Measurements from ENCODE around the gene OR2W3.
A peak's percentile ranks its signal among the peaks of the same experiment; 100 is the strongest.

The OR2W3 gene

GRCh38 chr1:247895163-247895637, at the start of gene OR2W3:
Gene OR2W3 (plus strand): TSS chr1:247895587. CDS start chr1:247895587, 0 bp downstream.
- DNase-seq (ENCODE audit: insufficient read length, low spot score) (no peak), FAIRE-seq (no peak)
- no peak for TF ChIP-seq CTCF (IDR thresholded peaks at IDR 0.05; ENCODE audit: insufficient read depth, missing control alignments)

- DNase-seq (ENCODE audit: insufficient read length, low spot score), result no peak
- FAIRE-seq, result peak; percentile 11
- no peak for TF ChIP-seq CTCF (IDR thresholded peaks at IDR 0.05; ENCODE audit: insufficient read depth, missing control alignments)
Measured at GRCh38 chr1:247845693-247846017, 49.7 kb upstream of the OR2W3 start.

- peak; percentile 44 for FAIRE-seq
- no peak for TF ChIP-seq CTCF (IDR thresholded peaks at IDR 0.05; ENCODE audit: insufficient read depth, missing control alignments)
- DNase-seq (ENCODE audit: insufficient read length, low spot score), result no peak
Measured at GRCh38 chr1:247848346-247848745, 47.0 kb upstream of the OR2W3 start.

DNA sequence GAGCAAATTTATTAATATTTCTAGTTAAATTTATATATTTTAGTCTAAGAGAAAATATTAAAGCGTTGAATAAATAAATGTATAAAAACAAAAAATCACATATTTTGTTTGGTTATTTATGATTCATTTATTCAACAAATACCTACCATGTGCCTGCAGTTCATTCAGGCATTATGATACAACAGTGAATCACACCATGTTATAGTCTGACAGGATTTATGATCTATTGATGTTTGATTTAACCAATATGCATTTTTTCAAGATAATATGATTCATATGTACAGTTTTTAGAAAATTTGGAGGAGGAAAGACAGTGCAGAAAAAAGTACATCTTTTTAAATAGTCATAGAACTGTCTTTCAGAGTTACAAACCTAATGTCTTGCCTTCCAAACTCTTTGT, 45.8 kb upstream of the OR2W3 start:
- FAIRE-seq (no peak), DNase-seq (ENCODE audit: insufficient read length, low spot score) (no peak)
- no peak for TF ChIP-seq CTCF (IDR thresholded peaks at IDR 0.05; ENCODE audit: insufficient read depth, missing control alignments)

GRCh38 chr1:247854899-247855545, 40.4 kb upstream of the OR2W3 start:
- FAIRE-seq, result no peak
- no peak for TF ChIP-seq CTCF (IDR thresholded peaks at IDR 0.05; ENCODE audit: insufficient read depth, missing control alignments)
- DNase-seq (ENCODE audit: insufficient read length, low spot score), result no peak

DNA sequence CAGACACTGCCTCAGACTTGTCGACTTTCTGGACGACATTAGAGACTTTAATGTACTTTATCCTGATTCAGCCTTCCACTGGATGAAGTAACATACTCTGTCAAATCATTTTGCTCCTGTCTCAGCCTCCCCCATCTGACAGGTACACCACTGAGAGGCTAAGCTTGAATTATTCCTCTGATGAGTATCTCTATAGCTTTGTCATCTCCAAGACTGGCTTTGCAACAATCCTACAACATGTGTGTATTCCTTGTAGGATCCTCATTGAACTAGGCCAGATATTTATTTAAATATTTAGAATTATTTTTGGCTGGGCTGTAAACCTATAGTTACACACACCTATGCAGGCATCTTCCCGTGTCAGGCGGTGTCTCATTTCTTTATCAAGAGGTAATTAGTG, 39.5 kb upstream of the OR2W3 start:
- no peak for DNase-seq (ENCODE audit: insufficient read length, low spot score)
- no peak for TF ChIP-seq CTCF (IDR thresholded peaks at IDR 0.05; ENCODE audit: insufficient read depth, missing control alignments)
- FAIRE-seq, result no peak

- TF ChIP-seq CTCF (IDR thresholded peaks at IDR 0.05; ENCODE audit: insufficient read depth, missing control alignments), result peak; percentile 73
- FAIRE-seq (no peak), DNase-seq (ENCODE audit: insufficient read length, low spot score) (peak; percentile 86)
Measured at GRCh38 chr1:247857069-247857984, 38.1 kb upstream of the OR2W3 start, which contains the start of gene TRIM58. Gene TRIM58 (plus strand): TSS chr1:247857187. CDS start chr1:247857247, 60 bp downstream.

All from D721Med (cell line).